HepG2 (cell line): ENCODE data around the gene CEP104. TPM values are rescaled to one million over a fixed set of nuclear protein-coding genes. Genes with fewer than 3 reads are reported as not detected.

ENCODE experiments used
- CREB1 ChIP-seq, 2 experiments: fragments of 450-650 bp in 1 of 2; IDR thresholded peaks; 2 replicates each; pipeline ENCODE4 v1.6.1; 2016 to 2017; ENCODE audit warnings: control low read depth in 1 of 2, mild to moderate bottlenecking in 1 of 2, missing compliant biosample characterization in 1 of 2, missing genetic modification characterization in 1 of 2
- GABPA ChIP-seq, 2 experiments: IDR thresholded peaks; 2 replicates each; pipeline ENCODE4 v1.6.1; 2011 to 2016; ENCODE audit warnings: low read depth in 2 of 2, low read length in 1 of 2, missing biosample characterization in 1 of 2, missing genetic modification characterization in 1 of 2
- HES4 ChIP-seq: sonication (generic); formaldehyde crosslinking; IDR thresholded peaks from 2 replicates; pipeline ENCODE4 v1.9.0; 2021; ENCODE audit warnings: mild to moderate bottlenecking, missing genetic modification reagents, borderline replicate concordance
- HMGXB4 ChIP-seq, 2 experiments: sonication (generic) in 1 of 2; formaldehyde crosslinking in 1 of 2; IDR thresholded peaks; 2 replicates each; pipeline versions ENCODE4 v1.4.0 to v1.6.1; 2018 to 2020; ENCODE audit warnings: missing genetic modification reagents in 2 of 2, borderline replicate concordance in 1 of 2, low read depth in 1 of 2, mild to moderate bottlenecking in 1 of 2, missing biosample characterization in 1 of 2
- MED1 ChIP-seq: sonication (generic); formaldehyde crosslinking; IDR thresholded peaks from 2 replicates; pipeline ENCODE4 v1.4.0; 2020; ENCODE audit warnings: missing genetic modification reagents
- NAIF1 ChIP-seq: sonication (generic); formaldehyde crosslinking; IDR thresholded peaks from 2 replicates; pipeline ENCODE4 v1.5.0; 2020; ENCODE audit warnings: mild to moderate bottlenecking, missing genetic modification reagents, borderline replicate concordance
- RAD21 ChIP-seq: fragments of 450-650 bp; formaldehyde crosslinking; IDR thresholded peaks from 2 replicates; pipeline ENCODE4 v1.5.0; 2020; ENCODE audit warnings: mild to moderate bottlenecking
- SMC3 ChIP-seq: IDR thresholded peaks from 2 replicates; pipeline ENCODE4 v1.6.1; 2011; ENCODE audit warnings: low read length, improper control_type of control experiment
- UBTF ChIP-seq: sonication (generic); formaldehyde crosslinking; IDR thresholded peaks from 2 replicates; pipeline ENCODE4 v1.4.0; 2020; ENCODE audit warnings: mild to moderate bottlenecking, missing genetic modification reagents
- ZBTB39 ChIP-seq: sonication (generic); formaldehyde crosslinking; IDR thresholded peaks from 2 replicates; pipeline ENCODE4 v1.5.0; 2020; ENCODE audit warnings: missing genetic modification reagents
- ZNF205 ChIP-seq: IDR thresholded peaks from 2 replicates; pipeline ENCODE4 v1.6.1; 2018; ENCODE audit warnings: missing biosample characterization, missing genetic modification reagents
- ZNF615 ChIP-seq: sonication (generic); formaldehyde crosslinking; IDR thresholded peaks from 2 replicates; pipeline ENCODE4 v1.5.0; 2020; ENCODE audit warnings: mild to moderate bottlenecking, missing genetic modification reagents, borderline replicate concordance
- ZNF770 ChIP-seq: sonication (generic); formaldehyde crosslinking; IDR thresholded peaks from 2 replicates; pipeline ENCODE4 v1.5.0; 2020; ENCODE audit warnings: mild to moderate bottlenecking, missing genetic modification reagents
- ZNF800 ChIP-seq: sonication (generic); formaldehyde crosslinking; IDR thresholded peaks from 2 replicates; pipeline ENCODE4 v1.4.0; 2020; ENCODE audit warnings: missing genetic modification reagents
- polyA plus RNA-seq, 8 experiments: library from polyadenylated mRNA; depleted of rRNA in 3 of 8; stranded (reverse) in 7 of 8; unstranded in 1 of 8; fragments of >200 nt; fragmentation: Illumina TruSeq in 4 of 8; extraction: Trizol in 4 of 8; gene quantifications; 2 replicates each; pipeline versions ENCODE4 v1.2.1 to v1.2.3, GENCODE V29; 2011 to 2016; ENCODE audit warnings: low read depth in 4 of 8, missing spikeins in 1 of 8, mixed read lengths in 1 of 8; ENCODE audit not compliant: insufficient read depth in 1 of 8
- total RNA-seq, 5 experiments: library from RNA; depleted of rRNA; stranded (reverse); fragments of >200 nt; fragmentation: Illumina TruSeq; extraction: Trizol; gene quantifications; 2 replicates each; pipeline ENCODE4 v1.2.3, GENCODE V29; 2016; ENCODE audit warnings: low read depth in 1 of 5

Gene CEP104
- total and polyA plus RNA-seq, 2 of the 13 experiments (the other 11 are each of a cell fraction or from before 2014, with no cell fraction given) = 20.4 to 30.1 TPM

- TF ChIP-seq CREB1 (IDR thresholded peaks at IDR 0.05) (no peak), CREB1 (CRISPR knock-in tag; IDR thresholded peaks at IDR 0.05) (0 out of 2 replicates have a peak, but pooled peaks have one; percentile 51), HMGXB4 (CRISPR knock-in tag; IDR thresholded peaks at IDR 0.05; ENCODE audit: borderline replicate concordance in 1 of 2, low read depth in 1 of 2) (peak in 1 of 2 experiments; percentile 45; a peak in 1 of 4 replicates), ZNF615 (CRISPR knock-in tag) (no peak), ZBTB39 (CRISPR knock-in tag) (no peak), HES4 (CRISPR knock-in tag) (no peak), UBTF (CRISPR knock-in tag) (peak; percentile 18; the same call in 1 of the 2 replicates), ZNF800 (CRISPR knock-in tag) (no peak), GABPA (IDR thresholded peaks at IDR 0.05; ENCODE audit: low read depth, low read length) (no peak), GABPA (CRISPR knock-in tag; IDR thresholded peaks at IDR 0.05; ENCODE audit: low read depth) (peak; percentile 17; the same call in 1 of the 2 replicates), ZNF770 (peak; percentile 76), SMC3 (peak; percentile 22; the same call in 1 of the 2 replicates), MED1 (CRISPR knock-in tag) (peak; percentile 32; the same call in 1 of the 2 replicates), RAD21 (CRISPR knock-in tag) (peak; percentile 54; the same call in 1 of the 2 replicates), NAIF1 (no peak), ZNF205 (CRISPR knock-in tag) (no peak)
Measured at GRCh38 chr1:3785456-3786157, 71.4 kb downstream of the CEP104 start (continued).
